GM21367 (cell line): ENCODE data around the gene UGCG.
"Not testable (repeated sequence)": the region's sequence is repeated elsewhere in the genome, so short reads cannot be mapped to it uniquely, and the experiment has no call there.

ENCODE experiments used
- ATAC-seq: cut with Tn5 transposase; IDR thresholded peaks from one replicate; pipeline ENCODE4 v1.9.1; 2021; ENCODE audit not compliant: unreplicated experiment

The UGCG gene

GRCh38 chr9:111895996-111896941, at the start of gene UGCG:
Gene UGCG (plus strand): TSS chr9:111896814. CDS start chr9:111897216, 402 bp downstream.
- ATAC-seq, result peak; percentile 69

DNA sequence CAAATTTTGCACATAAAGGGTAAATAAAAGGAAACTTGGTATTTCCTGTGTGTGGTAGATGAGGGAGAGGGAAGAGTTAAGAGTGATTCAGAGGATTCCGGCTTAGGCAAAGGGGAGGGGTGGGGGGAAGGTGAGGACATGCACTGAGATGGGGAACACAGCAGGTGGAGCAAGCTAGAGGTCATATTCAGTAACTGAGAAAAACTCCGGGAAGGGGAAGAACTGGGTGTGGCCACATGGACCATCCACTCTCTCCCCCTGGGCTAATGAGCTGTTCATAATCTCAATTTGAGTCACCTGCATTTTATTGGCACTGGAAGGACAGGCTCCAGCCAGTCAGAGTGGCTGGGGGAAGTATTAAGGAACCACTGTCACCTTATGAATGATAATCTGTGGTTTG, 45.1 kb upstream of the UGCG start:
- no peak for ATAC-seq

GRCh38 chr9:111852291-111852690, 44.3 kb upstream of the UGCG start:
- no peak for ATAC-seq

DNA sequence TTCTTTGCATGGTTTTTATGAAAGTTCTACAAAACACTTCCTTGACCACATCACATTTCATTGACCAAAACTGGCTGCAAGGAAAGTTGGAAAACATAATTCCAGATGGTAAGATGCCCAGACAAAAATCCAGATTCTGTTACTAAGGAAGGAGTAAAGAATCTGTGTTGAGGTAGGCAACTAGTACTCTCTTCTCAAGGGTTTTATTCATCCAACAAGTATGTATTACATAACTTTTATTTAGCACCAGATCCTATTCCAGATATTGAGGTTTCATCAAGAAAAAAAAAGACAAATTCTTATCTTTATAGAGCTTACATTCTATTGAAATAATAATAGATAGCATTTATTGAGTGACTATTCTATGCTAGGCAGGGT, 43.2 kb upstream of the UGCG start:
- ATAC-seq, result no peak

DNA sequence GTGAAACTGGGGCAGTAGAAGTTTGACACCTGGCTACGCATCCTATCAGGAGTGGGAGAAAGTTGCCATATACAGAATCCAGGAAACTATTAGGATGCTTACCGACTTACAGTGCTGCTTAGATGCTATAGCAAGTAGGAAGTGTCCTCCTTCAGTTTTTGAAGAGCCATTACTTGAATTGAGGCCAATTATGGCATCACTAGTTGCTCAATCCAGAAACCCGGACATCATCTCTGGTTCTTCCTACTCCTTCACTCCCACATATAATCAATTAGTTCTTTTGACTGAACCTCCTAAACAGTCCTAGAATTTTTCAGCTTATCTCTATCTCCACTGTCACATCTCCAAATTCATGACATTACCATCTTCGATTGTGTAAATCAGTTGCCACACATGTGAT, 41.8 kb upstream of the UGCG start:
- no peak for ATAC-seq

DNA sequence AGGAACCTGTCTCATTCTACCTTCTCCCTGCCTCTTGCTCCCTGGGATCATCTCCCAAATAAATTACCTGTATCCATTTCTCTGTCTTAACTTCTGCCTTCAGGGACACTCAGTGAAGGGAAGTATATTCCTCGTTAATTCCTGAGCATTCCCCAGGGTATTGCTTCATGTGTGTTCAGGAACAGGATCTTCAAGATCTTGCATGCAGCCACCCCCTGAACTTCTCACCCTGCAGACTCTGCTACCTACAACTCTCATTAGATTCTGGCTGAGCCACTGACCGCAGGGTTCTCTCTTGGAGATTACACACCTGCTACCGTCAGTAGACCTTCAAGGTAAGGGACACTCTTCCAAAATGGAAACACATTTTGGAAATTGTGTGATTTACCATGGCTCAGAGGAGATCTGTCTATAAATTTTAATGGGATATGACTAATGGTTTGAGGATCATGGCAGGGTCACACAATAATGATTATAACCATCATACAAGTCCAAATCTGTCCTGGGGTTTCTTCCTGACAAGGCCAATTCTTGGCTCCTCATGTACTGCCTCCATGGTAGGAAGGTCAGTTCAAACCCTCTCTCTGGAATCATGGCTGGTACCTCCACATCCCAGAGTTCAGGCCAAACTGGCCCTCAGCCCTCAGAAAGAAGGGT, 38.9 kb upstream of the UGCG start:
- no peak for ATAC-seq

- no peak for ATAC-seq
These were observed 36.2 kb upstream of the UGCG start for GRCh38 chr9:111860443-111860842.

- ATAC-seq, result no peak
These were observed 33.0 kb upstream of the UGCG start for GRCh38 chr9:111863636-111864035.

GRCh38 chr9:111866976-111867375, 29.6 kb upstream of the UGCG start:
- ATAC-seq, result no peak

DNA sequence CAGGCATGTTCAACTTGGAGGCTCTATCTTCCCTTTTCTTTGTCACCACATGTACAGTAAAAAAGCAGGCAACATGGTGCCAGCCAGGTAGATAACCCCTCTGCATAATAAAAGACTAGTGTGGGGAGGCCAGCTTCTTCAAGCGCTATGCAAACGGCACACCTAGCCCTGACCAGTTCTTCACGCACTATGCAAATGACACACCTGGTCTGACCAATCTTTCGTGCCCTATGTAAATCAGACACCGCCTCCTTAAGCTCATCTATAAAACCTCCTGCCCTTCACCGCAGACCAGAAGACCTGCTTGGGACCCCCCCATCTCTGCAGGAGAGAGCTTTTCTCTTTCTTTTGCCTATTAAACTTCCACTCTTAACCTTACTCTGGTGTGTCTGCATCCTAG, 28.1 kb upstream of the UGCG start:
- no peak for ATAC-seq

- no peak for ATAC-seq
These were observed 25.7 kb upstream of the UGCG start for GRCh38 chr9:111870774-111871498.

- ATAC-seq, result no peak
These were observed 25.1 kb upstream of the UGCG start for GRCh38 chr9:111871499-111871855.

GRCh38 chr9:111872886-111873285, 23.7 kb upstream of the UGCG start:
- ATAC-seq, result no peak

- ATAC-seq, result no peak
These were observed 22.7 kb upstream of the UGCG start for GRCh38 chr9:111873901-111874300.

DNA sequence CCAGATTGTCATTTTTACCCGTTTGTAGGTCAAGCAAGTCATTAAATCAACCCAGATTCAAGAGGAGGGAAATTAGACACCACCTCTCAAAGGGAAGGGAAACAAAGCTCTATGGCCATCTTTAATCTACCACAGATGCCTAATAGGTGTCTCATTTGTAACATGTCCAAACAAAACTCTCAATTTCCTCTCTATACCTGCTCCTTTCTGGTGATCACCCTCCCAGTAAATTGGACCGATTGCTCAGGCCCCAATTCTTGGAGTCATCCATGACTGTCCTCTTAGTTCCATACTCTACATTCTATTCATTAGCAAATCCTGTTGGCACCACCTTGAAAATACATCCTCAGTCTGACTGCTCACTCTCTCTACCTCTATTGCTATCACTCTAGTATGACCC, 22.1 kb upstream of the UGCG start:
- ATAC-seq, result no peak

DNA sequence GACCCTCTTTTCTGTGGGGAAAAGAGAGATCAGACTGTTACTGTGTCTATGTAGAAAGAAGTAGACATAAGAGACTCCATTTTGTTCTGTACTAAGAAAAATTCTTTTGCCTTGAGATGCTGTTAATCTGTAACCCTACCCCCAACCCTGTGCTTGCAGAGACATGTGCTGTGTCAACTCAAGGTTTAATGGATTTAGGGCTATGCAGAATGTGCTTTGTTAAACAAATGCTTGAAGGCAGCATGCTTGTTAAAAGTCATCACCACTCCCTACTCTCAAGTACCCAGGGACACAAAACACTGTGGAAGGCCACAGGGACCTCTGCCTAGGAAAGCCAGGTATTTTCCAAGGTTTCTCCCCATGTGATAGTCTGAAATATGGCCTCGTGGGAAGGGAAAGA, 21.3 kb upstream of the UGCG start:
- not testable (repeated sequence) for ATAC-seq

- not testable (repeated sequence) for ATAC-seq
These were observed 20.9 kb upstream of the UGCG start for GRCh38 chr9:111875691-111876090.

DNA sequence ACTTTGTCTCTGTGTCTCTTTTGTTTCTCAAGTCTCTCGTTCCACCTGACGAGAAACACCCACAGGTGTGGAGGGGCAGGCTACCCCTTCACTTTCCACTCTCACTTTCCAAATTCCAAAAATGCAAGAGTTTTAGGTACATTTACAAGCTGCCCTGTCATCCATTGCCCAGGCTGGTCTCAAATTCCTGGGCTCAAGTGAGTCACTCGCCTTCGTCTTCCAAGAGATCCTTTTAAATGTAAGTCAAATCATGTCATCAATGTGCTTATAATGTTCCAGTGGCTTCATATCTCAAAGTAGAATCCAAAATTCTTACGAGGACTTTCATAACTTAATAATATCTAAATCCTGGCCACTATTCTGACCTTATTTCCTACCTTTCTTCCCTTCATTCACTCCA, 20.4 kb upstream of the UGCG start:
- ATAC-seq, result no peak

GRCh38 chr9:111877420-111877819, 19.2 kb upstream of the UGCG start:
- no peak for ATAC-seq

GRCh38 chr9:111878946-111879345, 17.7 kb upstream of the UGCG start:
- no peak for ATAC-seq

DNA sequence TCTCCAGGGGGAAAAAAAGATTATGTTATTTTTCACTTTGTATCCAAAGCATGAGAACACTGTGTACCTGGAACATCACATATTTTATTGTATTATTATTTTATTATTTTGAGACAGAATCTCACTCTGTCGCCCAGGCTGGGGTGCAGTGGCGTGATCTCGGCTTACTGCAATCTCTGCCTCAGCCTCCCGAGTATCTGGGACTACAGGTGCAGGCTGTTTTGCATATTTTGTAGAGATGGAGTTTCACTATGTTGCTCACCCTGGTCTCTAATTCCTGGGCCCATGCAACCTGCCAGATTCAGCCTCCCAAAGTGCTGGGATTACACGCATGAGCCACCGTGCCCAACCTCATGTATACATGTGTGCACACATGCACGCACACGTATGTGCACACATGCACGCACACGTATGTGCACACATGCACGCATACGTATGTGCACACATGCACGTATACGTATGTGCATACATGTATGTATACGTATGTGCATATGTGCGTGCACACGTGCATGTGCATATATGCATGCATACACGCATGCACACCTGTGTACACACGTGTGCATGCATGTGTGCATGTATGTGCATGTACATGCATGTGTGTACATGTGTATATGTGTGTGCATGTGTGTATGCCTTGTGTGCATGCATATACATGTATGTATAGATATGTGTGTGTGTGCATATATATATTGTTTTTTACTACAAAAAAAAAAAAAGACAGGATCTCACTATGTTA, 9.5 kb upstream of the UGCG start:
- ATAC-seq, result no peak
